ENCODE measurements around the gene NTM.

GRCh38 chr11:132312701-132313111, 942.3 kb downstream of the NTM start:
- peak in 2 of 6 experiments; percentile 24 to 25 for TF ChIP-seq CTCF (IDR thresholded peaks at IDR 0.05)
- TF ChIP-seq POLR2A (IDR thresholded peaks at IDR 0.05) = no peak
